SHP77 treated with DMSO at 0.1 percent for 48 hours (cell line): ENCODE measurements around the gene CEND1.

Experiments used
- DNase-seq: peaks from one replicate; lab custom pipeline; 2025; lab: John Stamatoyannopoulos, UW

Gene CEND1

GRCh38 chr11:794766-795633 lies 5.1 kb upstream of the CEND1 start:
- no peak for DNase-seq

- DNase-seq, result no peak
These were observed 4.3 kb upstream of the CEND1 start for GRCh38 chr11:794013-794765.

- DNase-seq, result no peak
These were observed 3.7 kb upstream of the CEND1 start for GRCh38 chr11:793556-793955.

GRCh38 chr11:792873-793272 lies 3.0 kb upstream of the CEND1 start:
- no peak for DNase-seq

GRCh38 chr11:792535-792821 lies 2.6 kb upstream of the CEND1 start:
- no peak for DNase-seq

- DNase-seq, result no peak
These were observed 2.0 kb upstream of the CEND1 start for GRCh38 chr11:791658-792534.

- no peak for DNase-seq
These were observed 1.1 kb upstream of the CEND1 start for GRCh38 chr11:790721-791564.

GRCh38 chr11:788953-789940 lies 643 bp downstream of the CEND1 start:
- DNase-seq, result no peak

- no peak for DNase-seq
These were observed 1.8 kb downstream of the CEND1 start for GRCh38 chr11:788009-788640.

- DNase-seq, result no peak
These were observed 2.7 kb downstream of the CEND1 start for GRCh38 chr11:787084-787675.

GRCh38 chr11:786235-787083 lies 3.4 kb downstream of the CEND1 start:
- DNase-seq, result no peak

GRCh38 chr11:783581-784015 lies 6.3 kb downstream of the CEND1 start:
- peak; percentile 35 for DNase-seq

- no peak for DNase-seq
These were observed 7.4 kb downstream of the CEND1 start for GRCh38 chr11:782264-783174.

- no peak for DNase-seq
These were observed 9.8 kb downstream of the CEND1 start for GRCh38 chr11:779955-780532.

GRCh38 chr11:778976-779954 lies 10.6 kb downstream of the CEND1 start:
- DNase-seq, result no peak
